H9 (cell line): ENCODE results near the gene GORASP1. TPM values are rescaled to one million over a fixed set of nuclear protein-coding genes. Genes with fewer than 3 reads are reported as not detected.

Experiments used
- DNase-seq: peaks from one replicate; pipeline ENCODE4 v3.0.0-alpha.2; 2017
- H2AFZ ChIP-seq: one replicate; pipeline ENCODE4 v1.6.1; 2013; ENCODE audit warnings: mild to moderate bottlenecking, low read length, control low read depth, moderate library complexity
- H2AK5ac ChIP-seq: 2 replicates; pipeline ENCODE4 v1.6.1; 2013; ENCODE audit warnings: low read length, control low read depth, mixed read lengths; ENCODE audit not compliant: insufficient read length
- H2BK120ac ChIP-seq: one replicate; pipeline ENCODE4 v1.6.1; 2013; ENCODE audit warnings: low read depth, mild to moderate bottlenecking, low read length, control low read depth, inconsistent platforms; ENCODE audit not compliant: poor library complexity, severe bottlenecking
- H2BK12ac ChIP-seq: 2 replicates; pipeline ENCODE4 v1.6.1; 2013; ENCODE audit warnings: low read length, control low read depth, mixed read lengths, low read depth; ENCODE audit not compliant: insufficient read length
- H2BK15ac ChIP-seq: 2 replicates; pipeline ENCODE4 v1.6.1; 2013; ENCODE audit warnings: low read depth, low read length, control low read depth
- H2BK20ac ChIP-seq: one replicate; pipeline ENCODE4 v1.6.1; 2013; ENCODE audit warnings: low read depth, mild to moderate bottlenecking, low read length, control low read depth, inconsistent platforms; ENCODE audit not compliant: poor library complexity, severe bottlenecking
- H2BK5ac ChIP-seq: 2 replicates; pipeline ENCODE4 v1.6.1; 2013; ENCODE audit warnings: low read length, control low read depth, mixed read lengths; ENCODE audit not compliant: insufficient read length
- H3K14ac ChIP-seq: 2 replicates; pipeline ENCODE4 v1.6.1; 2013; ENCODE audit warnings: low read length, control low read depth; ENCODE audit not compliant: insufficient read depth
- H3K18ac ChIP-seq: 2 replicates; pipeline ENCODE4 v1.6.1; 2013; ENCODE audit warnings: low read depth, mild to moderate bottlenecking, mixed read lengths, low read length, control low read depth; ENCODE audit not compliant: insufficient read length
- H3K23ac ChIP-seq: 2 replicates; pipeline ENCODE4 v1.6.1; 2013; ENCODE audit warnings: low read length, control low read depth, mixed read lengths, low read depth; ENCODE audit not compliant: insufficient read length
- H3K23me2 ChIP-seq: 2 replicates; pipeline ENCODE4 v1.6.1; 2013; ENCODE audit warnings: low read depth, mild to moderate bottlenecking, mixed read lengths, low read length, control low read depth; ENCODE audit not compliant: insufficient read length, poor library complexity, severe bottlenecking
- H3K27ac ChIP-seq: 2 replicates; pipeline ENCODE4 v1.5.1; 2013; ENCODE audit warnings: low read length, control low read depth, mixed read lengths, low read depth; ENCODE audit not compliant: insufficient read length
- H3K27me3 ChIP-seq: 2 replicates; pipeline ENCODE4 v1.6.1; 2013; ENCODE audit warnings: low read length, control low read depth, inconsistent platforms; ENCODE audit not compliant: insufficient read depth
- H3K4ac ChIP-seq: 2 replicates; pipeline ENCODE4 v1.6.1; 2013; ENCODE audit warnings: low read depth, mild to moderate bottlenecking, control low read depth, inconsistent platforms, low read length, moderate library complexity
- H3K4me1 ChIP-seq: 2 replicates; pipeline ENCODE4 v1.6.1; 2013; ENCODE audit warnings: low read length, control low read depth, inconsistent platforms; ENCODE audit not compliant: insufficient read depth
- H3K4me2 ChIP-seq: 2 replicates; pipeline ENCODE4 v1.6.1; 2013; ENCODE audit warnings: low read length, control low read depth, mixed read lengths; ENCODE audit not compliant: insufficient read length, insufficient read depth
- H3K56ac ChIP-seq: 2 replicates; pipeline ENCODE4 v1.6.1; 2013; ENCODE audit warnings: low read depth, mild to moderate bottlenecking, mixed read lengths, low read length, control low read depth; ENCODE audit not compliant: insufficient read length
- H3K79me1 ChIP-seq: 2 replicates; pipeline ENCODE4 v1.6.1; 2013; ENCODE audit warnings: low read depth, mild to moderate bottlenecking, moderate library complexity, low read length, control low read depth, inconsistent platforms; ENCODE audit not compliant: insufficient read depth, poor library complexity, severe bottlenecking
- H3K79me2 ChIP-seq: 2 replicates; pipeline ENCODE4 v1.6.1; 2013; ENCODE audit warnings: low read length, control low read depth, inconsistent platforms; ENCODE audit not compliant: insufficient read depth
- H3K9ac ChIP-seq: 2 replicates; pipeline ENCODE4 v1.6.1; 2013; ENCODE audit warnings: low read length, control low read depth, mixed read lengths; ENCODE audit not compliant: insufficient read length; ENCODE audit errors: extremely low read depth
- H3K9me3 ChIP-seq: one replicate; pipeline ENCODE4 v1.6.1; 2013; ENCODE audit warnings: low read depth, low read length, inconsistent platforms; ENCODE audit not compliant: control insufficient read depth
- H3T11ph ChIP-seq: one replicate; pipeline ENCODE4 v1.6.1; 2013; ENCODE audit warnings: mild to moderate bottlenecking, low read length, control low read depth, inconsistent platforms
- H4K20me1 ChIP-seq: one replicate; pipeline ENCODE4 v1.6.1; 2013; ENCODE audit not compliant: control insufficient read depth, insufficient read length, insufficient read depth
- H4K5ac ChIP-seq: 2 replicates; pipeline ENCODE4 v1.6.1; 2013; ENCODE audit warnings: low read depth, mild to moderate bottlenecking, mixed read lengths, low read length, control low read depth; ENCODE audit not compliant: insufficient read length
- H4K8ac ChIP-seq: replicated peaks from 2 replicates; pipeline ENCODE4 v1.6.1; 2013; ENCODE audit warnings: low read length, control low read depth, mixed read lengths, low read depth; ENCODE audit not compliant: insufficient read length
- H4K91ac ChIP-seq: 2 replicates; pipeline ENCODE4 v1.6.1; 2013; ENCODE audit warnings: low read depth, mild to moderate bottlenecking, moderate library complexity, mixed read lengths, low read length, control low read depth; ENCODE audit not compliant: insufficient read length
- H3K27ac Mint-ChIP-seq, 3 experiments: 2 replicates in 2 of 3; 3 replicates in 1 of 3; pipeline ENCODE4 v1.8.0; 2020 to 2021; ENCODE audit warnings: mixed read lengths in 3 of 3, mild to moderate bottlenecking in 1 of 3, moderate library complexity in 1 of 3
- H3K27me3 Mint-ChIP-seq: 2 replicates; pipeline ENCODE4 v1.8.0; 2021; ENCODE audit warnings: low read depth, mild to moderate bottlenecking, moderate library complexity, mixed read lengths
- H3K36me3 Mint-ChIP-seq, 3 experiments: 2 replicates in 2 of 3; 3 replicates in 1 of 3; pipeline ENCODE4 v1.8.0; 2020 to 2021; ENCODE audit warnings: low read depth in 3 of 3, mixed read lengths in 3 of 3; ENCODE audit not compliant: insufficient read depth in 1 of 3
- H3K4me1 Mint-ChIP-seq, 2 experiments: 2 replicates each; pipeline ENCODE4 v1.8.0; 2020; ENCODE audit warnings: mixed read lengths in 2 of 2
- H3K4me3 Mint-ChIP-seq, 2 experiments: 2 replicates in 1 of 2; 3 replicates in 1 of 2; pipeline ENCODE4 v1.8.0; 2020 to 2021; ENCODE audit warnings: mild to moderate bottlenecking in 2 of 2, mixed read lengths in 2 of 2, moderate library complexity in 1 of 2
- H3K9me3 Mint-ChIP-seq, 2 experiments: 2 replicates in 1 of 2; 3 replicates in 1 of 2; pipeline ENCODE4 v1.8.0; 2020; ENCODE audit warnings: mild to moderate bottlenecking in 2 of 2, mixed read lengths in 2 of 2, moderate library complexity in 1 of 2
- CTCF ChIP-seq: fragments of 200-600 bp; sonication (generic); conservative IDR thresholded peaks from 3 replicates; pipeline ENCODE4 v1.8.0; 2021; ENCODE audit warnings: antibody characterized with exemption, mild to moderate bottlenecking
- WGBS: extraction: QIAGEN DNeasy Blood & Tissue Kit; methylation state at CpG from one replicate; pipeline ENCODE4 v1.1.7; 2013; ENCODE audit warnings: missing lambda C conversion rate, low lambda C conversion rate, mixed read lengths; ENCODE audit not compliant: insufficient read length; ENCODE audit errors: extremely low coverage; 5-methylcytosine and 5-hydroxymethylcytosine counted together
- total RNA-seq: library from RNA; stranded (reverse); gene quantifications from 2 replicates; pipeline ENCODE4 v1.2.1, GENCODE V29; 2021

The GORASP1 gene
- total RNA-seq, 1 experiment from 2014 or later, result 37.4 TPM

GRCh38 chr3:39121621-39122020 is 14.2 kb upstream of the GORASP1 start:
- no peak overlapping the region for H3T11ph ChIP-seq
- H2BK5ac ChIP-seq, result no peak overlapping the region
- no peaks in the 10 kb centered on the region; the same call in 1 of the 2 replicates for H3K4me1 ChIP-seq
- no peak overlapping the region for H2AK5ac ChIP-seq
- H3K79me2 ChIP-seq, result no peaks in the 10 kb centered on the region
- H3K14ac ChIP-seq, result no peak overlapping the region
- H3K27me3 ChIP-seq, result no peaks in the 10 kb centered on the region
- Mint-ChIP-seq H3K36me3 (no peaks in the 10 kb centered on the region), H3K9me3 (no peaks in the 10 kb centered on the region), H3K27ac (no peak overlapping the region), H3K4me3 (no peak overlapping the region), H3K4me1 (peaks cover 2 to 3% of the 10 kb centered on the region in 2 experiments; a peak in 3 of 4 replicates), H3K27me3 (peaks cover 1% of the 10 kb centered on the region; the same call in 1 of the 2 replicates)
- H4K91ac ChIP-seq, result no peak overlapping the region
- H3K9me3 ChIP-seq, result no peaks in the 10 kb centered on the region
- peaks cover 4% of the 10 kb centered on the region for H4K20me1 ChIP-seq
- H2BK12ac ChIP-seq, result no peak overlapping the region
- TF ChIP-seq CTCF, result no peak
- no peaks in the 10 kb centered on the region for H3K23me2 ChIP-seq
- H3K9ac ChIP-seq, result no peak overlapping the region
- no peak overlapping the region for H3K23ac ChIP-seq
- no peak overlapping the region for H3K27ac ChIP-seq
- H4K5ac ChIP-seq, result no peak overlapping the region
- no peak for DNase-seq
- WGBS, result no CpG with 5 or more reads among the region's 2 CpGs
- no peak overlapping the region for H3K4ac ChIP-seq
- no peak overlapping the region for H3K56ac ChIP-seq
- H4K8ac ChIP-seq, result no peak overlapping the region
- H2BK20ac ChIP-seq, result no peak overlapping the region
- H3K18ac ChIP-seq, result no peak overlapping the region
- H2BK15ac ChIP-seq, result no peak overlapping the region
- no peak overlapping the region for H2AFZ ChIP-seq
- H3K4me2 ChIP-seq, result no peak overlapping the region
- no peak overlapping the region for H2BK120ac ChIP-seq
- H3K79me1 ChIP-seq, result no peaks in the 10 kb centered on the region
